ENCODE data around the gene IBTK.

GRCh38 chr6:82217018-82217586, 30.4 kb downstream of the IBTK start:
- TF ChIP-seq USF2 (IDR thresholded peaks at IDR 0.05; ENCODE audit: low read depth, low read length) (no peak), FOS (IDR thresholded peaks at IDR 0.05; ENCODE audit: low read depth, low read length) (no peak), CTCF (conservative IDR thresholded peaks at IDR 0.05; ENCODE audit: low read depth, low read length) (no peak), POLR2A (IDR thresholded peaks at IDR 0.05; ENCODE audit: low read depth, low read length) (no peak), RAD21 (IDR thresholded peaks at IDR 0.05; ENCODE audit: low read length) (no peak), ELK1 (IDR thresholded peaks at IDR 0.05; ENCODE audit: borderline replicate concordance, low read depth, low read length) (no peak), RFX5 (IDR thresholded peaks at IDR 0.05; ENCODE audit: low read depth, low read length) (no peak), SMC3 (IDR thresholded peaks at IDR 0.05; ENCODE audit: low read depth, low read length) (no peak), MXI1 (IDR thresholded peaks at IDR 0.05; ENCODE audit: borderline replicate concordance, low read depth, low read length) (no peak), BHLHE40 (IDR thresholded peaks at IDR 0.05; ENCODE audit: low read depth, low read length) (no peak), MAFK (IDR thresholded peaks at IDR 0.05; ENCODE audit: low read depth, low read length) (no peak), CHD1 (IDR thresholded peaks at IDR 0.05; ENCODE audit: low read depth, low read length) (no peak), CEBPB (IDR thresholded peaks at IDR 0.05; ENCODE audit: low read depth, low read length) (no peak), RCOR1 (IDR thresholded peaks at IDR 0.05; ENCODE audit: insufficient replicate concordance, low read length) (no peak)

All from IMR-90 (cell line).